GM12875 (cell line): ENCODE measurements around the gene TMEM154.

ENCODE experiments used
- H3K4me3 ChIP-seq: one replicate; pipeline ENCODE4 v1.5.1; 2011; ENCODE audit warnings: low read depth, low read length, control low read depth
- CTCF ChIP-seq: IDR thresholded peaks from 2 replicates; pipeline ENCODE4 v1.5.1; 2011; ENCODE audit warnings: low read depth, mild to moderate bottlenecking, control low read depth, inconsistent platforms, low read length, moderate library complexity, borderline replicate concordance; ENCODE audit not compliant: insufficient read depth

TMEM154 gene

GRCh38 chr4:152594978-152595925, 84.5 kb downstream of the TMEM154 start:
- no peak for TF ChIP-seq CTCF
- H3K4me3 ChIP-seq, result no peak overlapping the region

- no peak overlapping the region for H3K4me3 ChIP-seq
- TF ChIP-seq CTCF, result no peak
These were observed 85.7 kb downstream of the TMEM154 start for GRCh38 chr4:152594057-152594456.

- TF ChIP-seq CTCF, result no peak
- no peak overlapping the region for H3K4me3 ChIP-seq
These were observed 87.9 kb downstream of the TMEM154 start for GRCh38 chr4:152591876-152592275.

GRCh38 chr4:152591396-152591795, 88.4 kb downstream of the TMEM154 start:
- TF ChIP-seq CTCF, result no peak
- H3K4me3 ChIP-seq, result no peak overlapping the region

GRCh38 chr4:152590179-152591031, 89.4 kb downstream of the TMEM154 start:
- TF ChIP-seq CTCF, result no peak
- no peak overlapping the region for H3K4me3 ChIP-seq

GRCh38 chr4:152588869-152589268, 90.9 kb downstream of the TMEM154 start:
- H3K4me3 ChIP-seq, result no peak overlapping the region
- no peak for TF ChIP-seq CTCF

GRCh38 chr4:152587127-152587526, 92.7 kb downstream of the TMEM154 start:
- no peak overlapping the region for H3K4me3 ChIP-seq
- TF ChIP-seq CTCF, result no peak
